ENCODE measurements around the gene ATP6V0A1.
"Not testable (repeated sequence)": the region's sequence is repeated elsewhere in the genome, so short reads cannot be mapped to it uniquely, and the experiment has no call there.

Gene ATP6V0A1

GRCh38 chr17:42477824-42478223 lies 19.1 kb downstream of the ATP6V0A1 start:
- not testable (repeated sequence) for DNase-seq

GRCh38 chr17:42484304-42484703 lies 25.6 kb downstream of the ATP6V0A1 start:
- no peak for DNase-seq

- no peak for DNase-seq
Observed at GRCh38 chr17:42485680-42486079, 27.0 kb downstream of the ATP6V0A1 start.

GRCh38 chr17:42488032-42488431 lies 29.4 kb downstream of the ATP6V0A1 start:
- no peak for DNase-seq

GRCh38 chr17:42493319-42493718 lies 34.6 kb downstream of the ATP6V0A1 start:
- DNase-seq: no peak

GRCh38 chr17:42494673-42495072 lies 36.0 kb downstream of the ATP6V0A1 start:
- DNase-seq: no peak

GRCh38 chr17:42498828-42499227 lies 40.1 kb downstream of the ATP6V0A1 start:
- no peak for DNase-seq

GRCh38 chr17:42502091-42502490 lies 43.4 kb downstream of the ATP6V0A1 start:
- no peak for DNase-seq

GRCh38 chr17:42502926-42503325 lies 44.2 kb downstream of the ATP6V0A1 start:
- no peak for DNase-seq

GRCh38 chr17:42507671-42508070 lies 49.0 kb downstream of the ATP6V0A1 start:
- DNase-seq: no peak

GRCh38 chr17:42508426-42509165 lies 49.9 kb downstream of the ATP6V0A1 start:
- DNase-seq: no peak

GRCh38 chr17:42509409-42509808 lies 50.7 kb downstream of the ATP6V0A1 start:
- DNase-seq: no peak

GRCh38 chr17:42509841-42510240 lies 51.2 kb downstream of the ATP6V0A1 start:
- DNase-seq: no peak

- DNase-seq: no peak
Observed at GRCh38 chr17:42512246-42512645, 53.6 kb downstream of the ATP6V0A1 start.

GRCh38 chr17:42512733-42513251 lies 54.1 kb downstream of the ATP6V0A1 start:
- no peak for DNase-seq

GRCh38 chr17:42513686-42514085 lies 55.0 kb downstream of the ATP6V0A1 start:
- no peak for DNase-seq

GRCh38 chr17:42514279-42514678 lies 55.6 kb downstream of the ATP6V0A1 start:
- DNase-seq: no peak

- no peak for DNase-seq
Observed at GRCh38 chr17:42514867-42515266, 56.2 kb downstream of the ATP6V0A1 start.

GRCh38 chr17:42517516-42517915 lies 58.8 kb downstream of the ATP6V0A1 start:
- DNase-seq: no peak

- no peak for DNase-seq
Observed at GRCh38 chr17:42518046-42518754, 59.5 kb downstream of the ATP6V0A1 start.

GRCh38 chr17:42518755-42519545 lies 60.3 kb downstream of the ATP6V0A1 start:
- DNase-seq: no peak

- DNase-seq: no peak
Observed at GRCh38 chr17:42519546-42520491, 61.1 kb downstream of the ATP6V0A1 start.
